Measurements from ENCODE around the gene DOP1B. TPM values are rescaled to one million over a fixed set of nuclear protein-coding genes. Genes with fewer than 3 reads are reported as not detected.

DOP1B gene
- total RNA-seq, 1 donor from 2014 or later: 4.5 TPM

DNA sequence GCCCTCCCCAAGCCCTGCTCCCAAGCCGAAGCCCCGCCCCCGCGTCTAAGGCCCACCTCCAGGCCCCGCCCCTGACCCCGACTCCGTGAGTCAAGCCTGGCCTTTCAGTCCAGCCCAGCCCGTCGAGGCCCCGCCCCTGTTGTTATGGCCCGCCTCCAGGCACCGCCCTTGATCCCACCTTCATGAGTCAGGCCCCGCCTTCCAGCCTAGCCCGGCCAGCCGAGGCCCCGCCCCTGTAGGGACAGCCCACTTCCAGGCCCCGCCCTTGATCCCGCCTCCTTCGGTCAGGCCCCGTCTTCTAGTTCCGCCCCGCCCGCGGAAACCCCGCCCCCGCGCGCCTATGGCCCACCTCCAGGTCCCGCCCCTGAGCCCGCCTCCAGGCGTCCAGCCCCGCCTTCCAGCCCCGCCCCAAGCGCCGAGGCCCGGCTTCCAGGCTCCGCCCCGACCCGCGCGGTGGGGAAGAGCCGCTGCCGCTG, 247 bp upstream of the DOP1B start:
- intact Hi-C loops (cut with DNase I): loop anchor here (1.0 to 10.0 kb wide), 6 partner anchors 21 to 916 kb away; partner anchors contain the start of genes CBR3, MORC3, PIGP and SETD4

DNA sequence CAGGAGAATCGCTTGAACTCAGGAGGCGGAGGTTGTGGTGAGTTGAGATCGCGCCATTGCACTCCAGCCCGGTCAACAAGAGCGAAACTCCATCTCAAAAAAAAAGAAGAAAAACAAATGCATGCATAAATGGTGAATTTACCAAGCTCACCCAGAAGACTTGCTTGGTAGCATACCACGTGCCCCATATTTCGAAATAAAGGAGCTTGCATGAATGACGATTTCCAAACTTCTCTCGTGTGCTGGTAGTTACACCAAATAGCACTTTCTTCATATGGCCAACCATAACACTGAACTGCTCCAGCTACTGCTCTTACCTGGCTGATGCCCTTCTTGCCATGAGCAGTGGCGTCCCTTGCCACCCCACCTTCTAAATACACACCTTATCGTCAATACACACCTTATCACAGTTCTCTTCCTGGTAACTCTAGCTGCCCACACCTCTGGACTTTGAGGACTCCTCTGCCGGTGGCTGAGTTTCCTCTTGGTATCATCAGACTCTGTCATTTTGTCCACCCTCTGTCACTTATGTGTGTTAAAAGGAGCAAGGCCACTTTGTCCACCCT, 2.8 kb downstream of the DOP1B start:
- Histone ChIP-seq H3K27ac (no peak overlapping the region), H3K9me3 (no peaks in the 10 kb centered on the region), H3K36me3 (no peaks in the 10 kb centered on the region), H3K4me3 (no peak overlapping the region), H3K4me1 (peaks cover 7 to 8% of the 10 kb centered on the region in 2 donors), H3K27me3 (no peaks in the 10 kb centered on the region)
- TF ChIP-seq, protein P1, sequence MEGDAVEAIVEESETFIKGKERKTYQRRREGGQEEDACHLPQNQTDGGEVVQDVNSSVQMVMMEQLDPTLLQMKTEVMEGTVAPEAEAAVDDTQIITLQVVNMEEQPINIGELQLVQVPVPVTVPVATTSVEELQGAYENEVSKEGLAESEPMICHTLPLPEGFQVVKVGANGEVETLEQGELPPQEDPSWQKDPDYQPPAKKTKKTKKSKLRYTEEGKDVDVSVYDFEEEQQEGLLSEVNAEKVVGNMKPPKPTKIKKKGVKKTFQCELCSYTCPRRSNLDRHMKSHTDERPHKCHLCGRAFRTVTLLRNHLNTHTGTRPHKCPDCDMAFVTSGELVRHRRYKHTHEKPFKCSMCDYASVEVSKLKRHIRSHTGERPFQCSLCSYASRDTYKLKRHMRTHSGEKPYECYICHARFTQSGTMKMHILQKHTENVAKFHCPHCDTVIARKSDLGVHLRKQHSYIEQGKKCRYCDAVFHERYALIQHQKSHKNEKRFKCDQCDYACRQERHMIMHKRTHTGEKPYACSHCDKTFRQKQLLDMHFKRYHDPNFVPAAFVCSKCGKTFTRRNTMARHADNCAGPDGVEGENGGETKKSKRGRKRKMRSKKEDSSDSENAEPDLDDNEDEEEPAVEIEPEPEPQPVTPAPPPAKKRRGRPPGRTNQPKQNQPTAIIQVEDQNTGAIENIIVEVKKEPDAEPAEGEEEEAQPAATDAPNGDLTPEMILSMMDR (IDR thresholded peaks at IDR 0.05): no peak
- intact Hi-C loops (cut with DNase I): loop anchor here (5.0 to 10.0 kb wide), 3 partner anchors 103 to 913 kb away; partner anchors contain the start of genes PIGP and TTC3
- DNase-seq (ENCODE audit: low spot score in 2 of 2): no peak

More for the DNA sequence above, 247 bp upstream of the DOP1B start:
- H3K9me3 ChIP-seq: no peaks in the 10 kb centered on the region
- no peaks in the 10 kb centered on the region for H3K36me3 ChIP-seq
- H3K27me3 ChIP-seq: no peaks in the 10 kb centered on the region
- peak overlapping the region; percentile 86 to 95 for H3K4me3 ChIP-seq
- H3K27ac ChIP-seq: peak overlapping the region; percentile 69 to 75
- peak; percentile 98 to 100 for DNase-seq (ENCODE audit: low spot score in 2 of 2)
- H3K4me1 ChIP-seq: peaks cover 7 to 8% of the 10 kb centered on the region in 2 donors
- TF ChIP-seq, protein P1 (IDR thresholded peaks at IDR 0.05): no peak

DNA sequence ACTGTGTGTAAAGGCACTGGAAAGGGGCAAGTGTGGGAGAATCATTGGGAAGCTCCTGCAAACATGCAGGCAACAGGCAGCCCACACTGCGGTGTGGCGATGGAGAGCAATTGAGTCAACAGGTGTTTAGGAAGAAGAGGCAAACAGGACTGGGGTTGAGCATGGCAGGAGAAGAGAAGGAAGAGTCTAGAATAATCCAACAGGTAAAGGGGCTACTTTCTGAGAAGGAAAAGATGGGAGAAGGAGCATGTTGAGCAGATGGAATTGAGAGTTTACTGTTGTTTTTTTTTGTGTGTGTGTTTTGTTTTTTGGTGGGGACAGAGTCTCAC, 4.2 kb downstream of the DOP1B start:
- Histone ChIP-seq H3K9me3 (no peaks in the 10 kb centered on the region), H3K27me3 (no peaks in the 10 kb centered on the region), H3K4me1 (peaks cover under 1 to 3% of the 10 kb centered on the region in 2 donors), H3K27ac (no peak overlapping the region), H3K36me3 (no peaks in the 10 kb centered on the region), H3K4me3 (no peak overlapping the region)
- intact Hi-C loops (cut with DNase I): no loop called here
- DNase-seq (ENCODE audit: low spot score in 2 of 2): no peak
- TF ChIP-seq, protein P1 (IDR thresholded peaks at IDR 0.05): no peak

DNA sequence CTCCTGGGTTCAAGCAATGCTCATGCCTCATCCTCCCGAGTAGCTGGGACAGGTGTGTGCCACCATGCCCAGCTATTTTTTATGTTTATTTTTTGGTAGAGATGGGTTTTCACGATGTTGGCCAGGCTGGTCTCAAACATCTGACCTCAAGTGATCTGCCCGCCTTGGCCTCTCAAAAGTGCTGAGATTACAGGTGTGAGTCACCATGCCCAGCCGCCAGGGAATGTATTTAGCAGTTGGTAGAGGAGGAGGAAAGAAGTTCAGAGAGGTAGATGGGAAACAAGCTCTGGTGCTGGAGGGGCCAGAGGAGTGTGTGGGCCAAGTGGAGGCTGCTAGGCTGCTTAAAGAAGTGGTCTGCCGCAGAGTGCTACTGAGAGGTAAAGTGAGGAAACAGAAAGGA, 6.0 kb downstream of the DOP1B start:
- H3K27ac ChIP-seq: no peak overlapping the region
- peaks cover 0 to 10% of the 10 kb centered on the region in 2 donors for H3K36me3 ChIP-seq
- no peaks in the 10 kb centered on the region for H3K27me3 ChIP-seq
- H3K9me3 ChIP-seq: no peaks in the 10 kb centered on the region
- TF ChIP-seq, protein P1 (IDR thresholded peaks at IDR 0.05): no peak
- DNase-seq (ENCODE audit: low spot score in 2 of 2): no peak
- intact Hi-C loops (cut with DNase I): no loop called here
- no peaks in the 10 kb centered on the region for H3K4me1 ChIP-seq
- H3K4me3 ChIP-seq: no peak overlapping the region

DNA sequence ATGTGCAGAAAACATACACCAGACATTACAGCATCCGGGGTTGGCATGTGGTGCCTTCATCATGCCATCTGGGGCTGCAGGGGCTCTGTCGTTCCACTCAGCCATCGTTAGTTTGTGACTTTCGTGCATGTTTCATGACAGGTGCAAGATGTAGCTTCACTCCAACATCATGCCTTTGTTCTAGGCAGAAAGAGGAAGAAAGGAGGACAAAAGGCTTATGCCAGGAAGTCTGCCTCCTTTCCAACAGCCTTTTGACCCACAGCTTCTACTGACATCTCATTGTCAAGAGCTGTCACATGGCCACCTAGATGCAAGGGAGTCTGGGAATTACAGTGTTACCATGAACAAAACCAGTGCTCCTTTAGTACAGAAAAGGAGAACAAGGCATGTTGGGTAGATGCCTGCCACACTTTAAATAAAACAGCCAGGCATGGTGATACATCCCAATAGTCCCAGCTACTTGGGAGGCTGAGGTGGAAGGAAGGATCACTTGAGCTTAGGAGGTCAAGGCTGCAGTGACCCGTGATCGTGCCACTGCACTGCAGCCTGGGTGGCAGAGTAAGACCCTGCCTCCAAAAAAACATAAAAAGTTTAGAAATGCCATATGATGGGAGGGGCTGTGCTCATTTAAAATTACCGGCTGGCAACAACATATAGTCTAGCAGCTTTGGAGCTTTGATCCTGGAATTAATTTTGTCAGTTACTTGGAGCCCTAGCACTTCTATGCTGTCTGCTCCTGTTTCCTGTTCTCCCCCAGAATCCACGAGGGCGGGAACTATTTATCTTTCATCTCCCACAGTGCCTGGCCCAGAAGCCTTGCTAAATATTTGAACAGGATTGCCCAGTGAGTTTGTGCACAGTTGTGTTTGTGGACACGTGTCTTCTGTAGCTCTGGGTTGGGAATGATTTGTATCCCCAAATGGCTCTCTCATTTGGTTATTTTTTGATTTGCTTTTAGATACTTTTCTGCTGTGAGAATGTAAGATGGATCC, 7.4 kb downstream of the DOP1B start:
- peaks cover 0 to 12% of the 10 kb centered on the region in 2 donors for H3K36me3 ChIP-seq
- DNase-seq (ENCODE audit: low spot score in 2 of 2): no peak
- no peak overlapping the region for H3K27ac ChIP-seq
- H3K27me3 ChIP-seq: no peaks in the 10 kb centered on the region
- TF ChIP-seq, protein P1 (IDR thresholded peaks at IDR 0.05): no peak
- intact Hi-C loops (cut with DNase I): no loop called here
- H3K9me3 ChIP-seq: no peaks in the 10 kb centered on the region
- no peak overlapping the region for H3K4me3 ChIP-seq
- H3K4me1 ChIP-seq: no peaks in the 10 kb centered on the region
